ENCODE results near the gene RELL1.

RELL1 gene

DNA sequence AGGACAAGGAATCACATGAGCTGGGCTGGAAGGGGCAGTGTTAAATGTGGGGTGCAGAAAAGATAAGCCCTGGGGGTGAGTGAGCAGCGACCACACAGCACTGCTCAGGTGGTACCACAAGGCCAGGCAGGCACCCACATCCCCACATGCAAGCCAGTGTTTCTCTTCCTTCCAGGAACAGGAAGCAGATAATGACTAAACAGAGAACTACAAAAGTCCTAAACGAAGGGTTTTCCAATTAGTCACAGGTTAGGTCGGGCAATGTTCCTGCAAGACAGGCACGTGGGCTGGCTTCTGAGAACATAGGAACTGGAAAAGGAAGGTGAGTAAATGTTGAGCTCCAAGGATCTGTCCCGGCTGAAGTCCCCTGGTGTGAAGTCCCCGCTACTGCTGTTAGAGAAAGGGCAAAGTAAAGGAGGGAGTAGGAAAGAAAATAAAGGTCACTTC, 19.5 kb downstream of the RELL1 start:
- Mint-ChIP-seq H3K4me1 (ENCODE audit: low read depth) (peaks cover 44% of the 10 kb centered on the region), H3K27me3 (no peaks in the 10 kb centered on the region), H3K9me3 (no peaks in the 10 kb centered on the region), H3K27ac (peak overlapping the region; percentile 81), H3K4me3 (peak overlapping the region; percentile 30), H3K36me3 (ENCODE audit: low read depth) (peaks cover 11% of the 10 kb centered on the region)
- intact Hi-C loops (cut with micrococcal nuclease) = no loop called here

DNA sequence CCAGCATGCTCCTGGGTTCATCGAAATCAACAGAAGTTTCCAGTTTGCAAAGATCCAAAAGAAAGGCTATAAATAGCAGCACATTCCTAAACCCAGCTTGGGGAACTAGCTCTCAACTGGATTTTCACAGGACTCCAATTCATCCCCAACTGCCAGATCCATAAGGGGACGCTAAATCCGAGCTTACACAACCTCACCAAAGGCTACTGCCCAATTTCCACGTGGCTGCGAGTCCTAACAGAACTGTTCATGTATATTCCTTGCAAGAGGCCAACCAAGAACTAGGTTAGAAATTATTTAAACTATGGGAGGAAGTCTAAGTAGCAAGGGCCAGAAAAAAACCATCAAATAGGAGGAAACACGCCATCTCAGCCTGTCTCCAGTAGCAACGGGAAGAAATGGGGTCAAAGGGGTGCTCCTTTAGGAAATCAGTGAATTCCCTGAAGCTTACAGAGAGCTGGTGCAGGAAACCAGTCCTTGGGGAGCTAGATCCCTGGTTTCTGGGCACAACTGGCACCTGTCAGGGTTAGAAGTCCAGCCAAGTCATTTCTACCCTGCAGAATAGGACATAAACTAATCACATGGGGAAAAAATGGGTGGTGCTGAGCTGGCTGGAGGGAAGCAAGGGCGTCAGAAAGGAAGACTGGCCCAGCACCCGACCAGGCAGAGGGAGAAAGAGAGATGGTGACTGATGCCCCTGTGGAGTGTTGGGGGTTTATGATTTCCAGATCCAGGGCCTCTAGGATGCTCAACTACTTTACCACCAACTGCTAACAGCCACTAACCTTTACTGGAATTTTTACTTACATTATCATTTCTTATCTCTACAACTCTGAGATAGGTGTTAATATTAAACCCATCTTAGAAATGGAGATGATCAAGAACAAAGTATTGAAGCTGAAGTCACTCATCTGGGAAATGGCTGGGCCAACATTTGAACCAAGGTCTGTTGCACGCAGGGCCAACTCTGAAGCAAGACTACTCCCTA, 20.5 kb downstream of the RELL1 start:
- Mint-ChIP-seq H3K4me3 (no peak overlapping the region), H3K4me1 (ENCODE audit: low read depth) (peaks cover 48% of the 10 kb centered on the region), H3K27ac (peak overlapping the region; percentile 58), H3K27me3 (no peaks in the 10 kb centered on the region), H3K9me3 (no peaks in the 10 kb centered on the region), H3K36me3 (ENCODE audit: low read depth) (peaks cover 11% of the 10 kb centered on the region)
- intact Hi-C loops (cut with micrococcal nuclease) = no loop called here

- peaks cover 57% of the 10 kb centered on the region for H3K4me1 Mint-ChIP-seq (ENCODE audit: low read depth)
- intact Hi-C loops (cut with micrococcal nuclease) = no loop called here
- H3K4me3 Mint-ChIP-seq = no peak overlapping the region
- no peaks in the 10 kb centered on the region for H3K9me3 Mint-ChIP-seq
- H3K36me3 Mint-ChIP-seq (ENCODE audit: low read depth) = peaks cover 19% of the 10 kb centered on the region
- no peak overlapping the region for H3K27ac Mint-ChIP-seq
- H3K27me3 Mint-ChIP-seq = no peaks in the 10 kb centered on the region
These were observed 21.5 kb downstream of the RELL1 start for GRCh38 chr4:37664696-37665095.

DNA sequence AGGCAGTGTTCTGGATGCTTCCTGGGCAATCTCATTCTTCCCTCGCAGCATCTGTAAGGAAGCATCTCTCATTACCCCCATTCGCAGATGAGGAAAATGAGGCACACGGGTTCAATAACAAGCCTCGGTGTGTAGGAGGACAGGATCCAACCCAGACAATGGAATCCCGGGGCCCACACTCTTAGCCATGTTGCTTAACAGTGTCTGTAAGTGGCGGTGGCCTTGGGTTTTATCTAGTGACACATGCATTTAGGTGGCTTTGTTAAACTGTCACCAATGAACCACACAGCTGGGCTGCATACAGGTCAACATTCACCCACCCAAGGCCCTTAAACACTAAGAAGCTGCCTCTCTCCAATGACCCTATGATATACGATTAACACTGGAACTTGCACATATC, 22.6 kb downstream of the RELL1 start:
- H3K9me3 Mint-ChIP-seq = no peaks in the 10 kb centered on the region
- peaks cover 31% of the 10 kb centered on the region for H3K36me3 Mint-ChIP-seq (ENCODE audit: low read depth)
- no peaks in the 10 kb centered on the region for H3K27me3 Mint-ChIP-seq
- intact Hi-C loops (cut with micrococcal nuclease) = no loop called here
- peaks cover 68% of the 10 kb centered on the region for H3K4me1 Mint-ChIP-seq (ENCODE audit: low read depth)
- H3K4me3 Mint-ChIP-seq = no peak overlapping the region
- no peak overlapping the region for H3K27ac Mint-ChIP-seq

GRCh38 chr4:37662861-37663390, 23.2 kb downstream of the RELL1 start:
- H3K9me3 Mint-ChIP-seq = peaks cover 4% of the 10 kb centered on the region
- intact Hi-C loops (cut with micrococcal nuclease) = no loop called here
- H3K4me3 Mint-ChIP-seq = no peak overlapping the region
- H3K27ac Mint-ChIP-seq = peak overlapping the region; percentile 78
- H3K27me3 Mint-ChIP-seq = no peaks in the 10 kb centered on the region
- peaks cover 66% of the 10 kb centered on the region for H3K4me1 Mint-ChIP-seq (ENCODE audit: low read depth)
- H3K36me3 Mint-ChIP-seq (ENCODE audit: low read depth) = peaks cover 29% of the 10 kb centered on the region

DNA sequence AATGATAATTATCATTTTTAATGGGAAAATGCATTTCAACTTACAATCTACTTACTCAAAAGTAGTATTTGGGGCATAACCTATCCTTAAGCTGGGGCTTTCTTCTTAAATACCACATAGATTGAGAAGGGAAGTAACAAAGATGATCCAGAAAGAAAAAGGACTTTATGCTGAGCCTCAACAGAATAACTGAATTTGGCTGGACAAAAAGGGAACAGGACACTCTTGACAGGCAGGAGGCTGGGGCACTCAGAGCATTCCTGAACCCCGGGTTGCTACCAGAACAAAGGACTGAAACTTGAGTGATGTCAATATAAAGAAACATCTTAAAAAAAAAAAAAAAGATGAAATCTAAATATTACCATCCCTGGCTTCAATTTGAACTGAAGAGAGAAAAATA, 23.9 kb downstream of the RELL1 start:
- Mint-ChIP-seq H3K9me3 (peaks cover 11% of the 10 kb centered on the region), H3K27me3 (no peaks in the 10 kb centered on the region), H3K27ac (peak overlapping the region; percentile 78), H3K4me1 (ENCODE audit: low read depth) (peaks cover 66% of the 10 kb centered on the region), H3K4me3 (no peak overlapping the region), H3K36me3 (ENCODE audit: low read depth) (peaks cover 36% of the 10 kb centered on the region)
- intact Hi-C loops (cut with micrococcal nuclease) = no loop called here

- Mint-ChIP-seq H3K4me1 (ENCODE audit: low read depth) (peaks cover 61% of the 10 kb centered on the region), H3K4me3 (no peak overlapping the region), H3K27me3 (no peaks in the 10 kb centered on the region), H3K36me3 (ENCODE audit: low read depth) (peaks cover 41% of the 10 kb centered on the region), H3K27ac (peak overlapping the region; percentile 78), H3K9me3 (peaks cover 16% of the 10 kb centered on the region)
- intact Hi-C loops (cut with micrococcal nuclease) = no loop called here
These were observed 24.4 kb downstream of the RELL1 start for GRCh38 chr4:37661772-37662171.

GRCh38 chr4:37659696-37660095, 26.5 kb downstream of the RELL1 start:
- H3K9me3 Mint-ChIP-seq = peaks cover 32% of the 10 kb centered on the region
- no peak overlapping the region for H3K4me3 Mint-ChIP-seq
- H3K27me3 Mint-ChIP-seq = no peaks in the 10 kb centered on the region
- intact Hi-C loops (cut with micrococcal nuclease) = no loop called here
- peaks cover 45% of the 10 kb centered on the region for H3K4me1 Mint-ChIP-seq (ENCODE audit: low read depth)
- H3K36me3 Mint-ChIP-seq (ENCODE audit: low read depth) = peaks cover 53% of the 10 kb centered on the region
- no peak overlapping the region for H3K27ac Mint-ChIP-seq

GRCh38 chr4:37656649-37657048, 29.5 kb downstream of the RELL1 start:
- H3K36me3 Mint-ChIP-seq (ENCODE audit: low read depth) = peaks cover 64% of the 10 kb centered on the region

DNA sequence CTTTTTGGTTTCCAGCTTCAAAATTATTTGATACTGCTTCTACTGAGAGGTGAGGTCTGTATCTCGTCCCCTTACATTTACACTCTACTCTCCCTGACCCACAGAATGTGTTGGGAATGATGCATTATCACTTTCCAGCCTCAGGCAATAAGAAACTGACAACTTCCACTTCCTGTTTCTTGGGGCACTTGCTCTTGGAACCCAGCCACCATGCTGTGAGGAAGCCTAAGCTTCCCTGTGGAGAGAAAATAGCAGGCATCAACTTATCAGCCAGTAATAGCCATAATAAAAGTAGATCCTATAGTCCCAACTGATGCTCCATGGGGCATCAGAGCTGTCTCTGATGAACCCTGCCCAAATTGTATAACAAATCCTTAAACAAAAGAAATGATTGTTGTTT, 32.6 kb downstream of the RELL1 start:
- Mint-ChIP-seq H3K36me3 (ENCODE audit: low read depth) (peaks cover 57% of the 10 kb centered on the region), H3K4me3 (no peak overlapping the region), H3K9me3 (peaks cover 47% of the 10 kb centered on the region), H3K27ac (no peak overlapping the region), H3K4me1 (ENCODE audit: low read depth) (peaks cover 41% of the 10 kb centered on the region), H3K27me3 (no peaks in the 10 kb centered on the region)
- intact Hi-C loops (cut with micrococcal nuclease) = no loop called here

More at GRCh38 chr4:37656649-37657048, 29.5 kb downstream of the RELL1 start:
- H3K27ac Mint-ChIP-seq = no peak overlapping the region
- no peaks in the 10 kb centered on the region for H3K27me3 Mint-ChIP-seq
- no peak overlapping the region for H3K4me3 Mint-ChIP-seq
- H3K9me3 Mint-ChIP-seq = peaks cover 47% of the 10 kb centered on the region
- intact Hi-C loops (cut with micrococcal nuclease) = no loop called here
- peaks cover 41% of the 10 kb centered on the region for H3K4me1 Mint-ChIP-seq (ENCODE audit: low read depth)

GRCh38 chr4:37652747-37653527, 33.2 kb downstream of the RELL1 start:
- intact Hi-C loops (cut with micrococcal nuclease) = no loop called here
- Mint-ChIP-seq H3K9me3 (peaks cover 42% of the 10 kb centered on the region), H3K4me1 (ENCODE audit: low read depth) (peaks cover 44% of the 10 kb centered on the region), H3K36me3 (ENCODE audit: low read depth) (peaks cover 59% of the 10 kb centered on the region), H3K27ac (no peak overlapping the region), H3K4me3 (no peak overlapping the region), H3K27me3 (no peaks in the 10 kb centered on the region)

DNA sequence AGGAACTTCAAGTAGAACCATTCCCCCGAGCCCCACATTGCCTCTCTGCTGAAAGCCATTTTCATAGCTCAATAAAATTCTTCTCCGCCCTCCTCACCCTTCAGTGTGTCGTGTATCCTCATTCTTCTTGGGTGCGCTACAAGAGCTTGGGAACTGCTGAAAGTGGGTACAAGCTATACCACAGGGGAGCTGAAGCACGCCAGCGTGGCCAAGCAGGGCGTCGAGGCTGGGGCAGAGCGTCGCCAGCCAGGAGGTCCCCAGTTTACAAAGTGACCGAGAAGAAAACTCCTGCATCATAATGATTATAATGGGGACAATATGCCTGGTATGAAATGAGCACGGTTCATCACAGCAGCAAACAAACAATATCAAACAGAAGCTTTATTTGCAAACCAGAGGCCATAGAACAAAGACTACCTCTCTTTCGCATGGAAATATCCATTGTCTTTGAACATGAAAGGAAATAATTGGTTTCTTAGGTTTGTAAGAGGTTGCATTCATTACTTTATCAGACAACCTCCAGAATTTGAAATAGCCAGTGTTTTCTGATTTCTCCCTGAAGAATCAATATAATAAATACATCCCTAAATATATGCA, 34.3 kb downstream of the RELL1 start:
- H3K36me3 Mint-ChIP-seq (ENCODE audit: low read depth) = peaks cover 59% of the 10 kb centered on the region

DNA sequence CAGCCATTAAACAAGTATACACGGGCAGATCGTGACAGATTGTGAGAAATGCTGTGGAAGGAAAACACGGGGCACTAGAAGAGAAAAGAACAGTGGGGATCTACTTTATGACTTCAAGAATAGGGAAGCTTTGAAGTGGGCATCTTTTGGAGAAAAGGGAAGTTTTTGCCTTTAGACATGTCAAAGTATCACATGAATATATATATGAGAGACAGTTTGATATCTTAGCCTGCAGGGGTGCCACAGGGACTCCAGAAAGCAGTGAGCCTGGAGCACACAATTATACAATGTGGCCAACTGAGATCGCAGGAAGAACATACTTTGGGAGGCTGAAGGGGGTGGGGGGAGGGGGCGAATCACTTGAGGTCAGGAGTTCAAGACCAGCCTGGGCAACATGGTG, 35.7 kb downstream of the RELL1 start:
- peaks cover 49% of the 10 kb centered on the region for H3K4me1 Mint-ChIP-seq (ENCODE audit: low read depth)
- H3K9me3 Mint-ChIP-seq = peaks cover 19% of the 10 kb centered on the region
- peak overlapping the region; percentile 65 for H3K27ac Mint-ChIP-seq
- no peaks in the 10 kb centered on the region for H3K27me3 Mint-ChIP-seq
- no peak overlapping the region for H3K4me3 Mint-ChIP-seq
- peaks cover 60% of the 10 kb centered on the region for H3K36me3 Mint-ChIP-seq (ENCODE audit: low read depth)
- intact Hi-C loops (cut with micrococcal nuclease) = no loop called here

More for the DNA sequence above, 34.3 kb downstream of the RELL1 start:
- Mint-ChIP-seq H3K4me1 (ENCODE audit: low read depth) (peaks cover 49% of the 10 kb centered on the region), H3K4me3 (no peak overlapping the region), H3K27me3 (no peaks in the 10 kb centered on the region), H3K9me3 (peaks cover 32% of the 10 kb centered on the region), H3K27ac (no peak overlapping the region)
- intact Hi-C loops (cut with micrococcal nuclease) = no loop called here

Measured in dendritic cell treated with granulocyte-macrophage colony-stimulating factor and Interleukin-4, amounts not matched to agents 40 ng/mL and 50 ng/mL, for 4 days (primary cell).